Fibroblast of peridontal ligament (primary cell): ENCODE data around the gene CAPZB.

Experiments used
- DNase-seq: peaks from one replicate; pipeline ENCODE4 v3.0.0-alpha.2; 2010; ENCODE audit errors: extremely low read depth

The CAPZB gene

DNA sequence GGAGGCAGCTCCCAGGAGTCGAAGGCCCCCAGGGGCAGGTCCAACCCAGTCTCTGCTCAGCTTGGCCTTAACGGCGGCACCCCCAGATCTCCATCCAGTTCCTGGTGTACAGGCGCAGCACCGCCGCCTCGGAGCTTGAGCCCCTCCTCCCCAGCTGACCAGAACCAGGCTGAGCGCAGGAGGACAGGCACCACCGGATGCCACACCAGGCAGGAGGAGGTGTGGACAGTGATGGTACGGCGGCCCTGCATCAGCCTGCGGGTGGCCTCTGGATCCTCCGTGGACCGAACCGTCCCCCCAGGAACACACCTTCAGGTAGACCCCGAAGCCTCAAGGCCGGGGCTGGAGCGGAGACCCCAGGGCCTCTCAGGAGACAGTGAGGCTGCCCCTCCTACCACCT, 156.9 kb downstream of the CAPZB start:
- DNase-seq, result no peak

- no peak for DNase-seq
Measured at GRCh38 chr1:19327736-19328135, 157.6 kb downstream of the CAPZB start.

DNA sequence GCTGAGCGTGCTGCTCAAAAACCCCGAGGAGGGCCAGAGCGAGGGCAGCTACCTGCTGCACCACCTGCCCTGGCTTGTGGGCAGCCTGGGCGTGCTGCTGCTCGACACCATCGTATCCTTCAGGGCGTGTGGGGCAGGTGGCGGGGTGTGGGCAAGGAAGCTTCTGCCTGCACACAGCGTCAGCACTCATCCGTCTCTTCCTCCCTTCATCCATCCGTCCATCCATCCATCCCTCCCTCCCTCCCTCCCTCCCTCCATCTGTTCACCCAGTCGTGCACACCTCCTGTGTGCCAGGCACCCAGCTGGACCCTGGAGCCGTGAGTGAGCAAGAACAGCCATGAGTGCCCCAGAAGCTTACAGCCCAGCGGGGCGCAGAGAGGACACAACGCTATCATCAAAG, 158.0 kb downstream of the CAPZB start:
- DNase-seq, result no peak

DNA sequence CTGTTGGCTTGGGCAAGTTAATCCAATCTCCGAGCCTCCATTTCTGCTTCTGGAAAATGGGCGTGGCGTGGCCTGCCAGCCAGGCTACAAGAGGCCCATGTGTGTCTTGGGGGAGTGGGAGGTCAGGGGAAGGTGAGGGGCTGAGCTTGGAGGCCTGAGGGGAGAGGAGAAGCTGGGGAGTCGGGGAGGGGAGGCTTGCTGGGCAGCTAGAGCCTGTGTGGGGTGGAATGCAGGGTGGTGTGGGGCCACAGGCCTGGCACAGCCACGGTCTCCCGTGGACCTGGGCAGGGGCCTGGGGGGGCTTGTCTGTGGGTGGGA, 158.6 kb downstream of the CAPZB start:
- DNase-seq, result no peak

DNA sequence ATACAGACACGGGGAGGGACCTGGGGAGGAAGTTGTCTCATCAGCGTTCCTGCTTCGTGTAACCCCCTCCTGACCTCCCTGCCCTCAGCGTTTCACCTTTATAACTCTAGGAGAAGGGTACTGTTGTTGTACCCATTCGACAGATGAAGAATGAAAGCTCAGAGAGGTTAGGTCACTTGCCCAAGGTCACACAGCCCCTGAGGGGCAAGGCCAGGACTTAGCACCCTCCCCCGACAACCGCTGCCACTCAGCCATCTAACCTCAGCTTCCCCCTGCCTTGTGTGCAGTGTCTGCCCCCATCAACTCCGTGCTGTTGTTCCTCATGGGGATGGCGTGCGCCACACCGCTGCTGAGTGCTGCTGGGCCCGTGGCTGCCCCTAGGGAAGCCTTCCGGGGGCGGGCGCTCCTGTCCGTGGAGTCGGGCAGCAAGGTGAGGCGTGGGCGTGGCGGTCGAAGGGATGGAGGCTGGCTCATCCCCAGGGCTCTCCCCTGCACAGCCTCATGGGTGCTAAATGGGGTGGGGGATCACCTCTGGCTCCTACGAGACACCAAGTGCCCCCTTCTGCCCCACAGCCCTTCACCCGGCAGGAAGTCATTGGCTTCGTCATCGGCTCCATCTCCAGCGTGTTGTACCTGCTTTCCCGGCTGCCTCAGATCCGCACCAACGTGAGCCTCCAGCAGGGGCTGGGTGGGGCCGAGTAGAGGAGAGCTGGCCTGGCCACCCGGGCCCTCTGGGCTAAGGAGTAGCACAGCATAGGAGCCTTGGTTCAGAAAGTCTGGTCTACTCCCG, 159.2 kb downstream of the CAPZB start:
- DNase-seq, result no peak

GRCh38 chr1:19325368-19325957, 159.9 kb downstream of the CAPZB start:
- no peak for DNase-seq

DNA sequence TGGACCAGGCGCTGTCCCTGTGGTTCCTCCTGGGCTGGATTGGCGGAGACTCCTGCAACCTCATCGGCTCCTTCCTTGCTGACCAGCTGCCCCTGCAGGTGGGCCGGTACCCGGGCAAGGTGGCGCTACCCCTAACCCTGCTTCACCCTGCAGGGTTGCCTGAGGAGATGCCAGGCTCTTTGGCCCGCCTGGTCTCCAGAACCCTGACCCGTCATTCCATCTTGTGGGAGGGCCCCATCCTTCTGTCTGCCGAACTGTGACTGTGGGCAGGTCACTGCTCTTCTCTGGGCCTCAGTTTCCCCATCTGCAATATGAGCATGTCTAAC, 160.7 kb downstream of the CAPZB start:
- DNase-seq, result no peak

DNA sequence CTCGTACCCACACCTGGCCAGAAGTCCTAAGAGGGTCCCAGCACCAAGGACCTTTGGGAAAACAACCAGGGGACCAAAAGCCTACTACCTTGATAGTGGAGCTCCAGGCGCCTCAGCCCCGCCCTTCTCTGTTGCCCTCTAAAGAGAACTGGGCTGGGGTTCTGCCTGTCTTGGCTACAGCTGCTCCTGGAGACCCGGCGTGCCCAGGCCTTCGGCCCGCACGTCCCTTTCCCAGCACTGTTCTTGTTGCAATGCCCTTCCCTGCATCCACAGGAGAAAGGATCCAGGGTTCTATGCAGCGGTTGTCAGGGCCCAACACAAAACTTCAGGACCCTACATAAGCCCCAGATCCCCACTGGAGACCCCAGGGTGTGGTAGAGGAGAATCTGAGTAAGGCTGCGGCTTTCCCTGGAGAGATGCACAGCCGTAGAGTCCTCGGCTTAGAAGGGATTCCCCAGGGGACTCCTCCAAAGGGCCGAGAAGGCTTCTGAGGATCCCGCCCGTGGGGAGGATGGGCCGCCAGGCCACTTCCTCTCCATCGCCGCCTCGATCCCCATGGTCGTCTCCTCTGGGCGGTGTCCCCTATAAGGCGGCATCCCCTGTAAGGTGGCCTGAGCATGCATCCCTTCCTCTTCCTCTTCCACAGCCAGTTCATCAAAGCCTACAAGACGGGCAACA, 161.2 kb downstream of the CAPZB start:
- no peak for DNase-seq

DNA sequence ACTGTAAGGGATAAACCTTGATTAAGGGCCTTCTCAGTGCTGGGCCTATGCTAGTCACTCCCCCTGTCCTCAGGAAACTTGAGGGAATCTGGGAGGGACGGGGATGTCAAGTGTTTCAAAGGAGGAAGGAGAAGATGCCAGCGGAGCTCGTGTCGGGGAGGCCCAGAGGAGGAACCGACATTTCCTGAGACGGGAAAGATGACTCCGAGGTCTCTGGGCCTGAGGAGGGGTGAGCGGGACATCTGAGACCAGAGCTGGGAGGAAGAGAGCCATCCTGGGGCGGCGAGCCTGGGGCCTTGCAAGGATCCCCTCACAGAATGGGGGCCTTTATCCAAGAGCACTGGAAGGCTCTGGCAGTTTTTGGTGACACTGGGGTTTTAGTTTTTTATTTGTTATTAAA, 162.9 kb downstream of the CAPZB start:
- no peak for DNase-seq

- no peak for DNase-seq
Measured at GRCh38 chr1:19321071-19321470, 164.3 kb downstream of the CAPZB start.

GRCh38 chr1:19319196-19319595, 166.1 kb downstream of the CAPZB start:
- no peak for DNase-seq

GRCh38 chr1:19317126-19317910, 168.0 kb downstream of the CAPZB start:
- DNase-seq, result no peak

- DNase-seq, result no peak
Measured at GRCh38 chr1:19315378-19316198, 169.8 kb downstream of the CAPZB start.

DNA sequence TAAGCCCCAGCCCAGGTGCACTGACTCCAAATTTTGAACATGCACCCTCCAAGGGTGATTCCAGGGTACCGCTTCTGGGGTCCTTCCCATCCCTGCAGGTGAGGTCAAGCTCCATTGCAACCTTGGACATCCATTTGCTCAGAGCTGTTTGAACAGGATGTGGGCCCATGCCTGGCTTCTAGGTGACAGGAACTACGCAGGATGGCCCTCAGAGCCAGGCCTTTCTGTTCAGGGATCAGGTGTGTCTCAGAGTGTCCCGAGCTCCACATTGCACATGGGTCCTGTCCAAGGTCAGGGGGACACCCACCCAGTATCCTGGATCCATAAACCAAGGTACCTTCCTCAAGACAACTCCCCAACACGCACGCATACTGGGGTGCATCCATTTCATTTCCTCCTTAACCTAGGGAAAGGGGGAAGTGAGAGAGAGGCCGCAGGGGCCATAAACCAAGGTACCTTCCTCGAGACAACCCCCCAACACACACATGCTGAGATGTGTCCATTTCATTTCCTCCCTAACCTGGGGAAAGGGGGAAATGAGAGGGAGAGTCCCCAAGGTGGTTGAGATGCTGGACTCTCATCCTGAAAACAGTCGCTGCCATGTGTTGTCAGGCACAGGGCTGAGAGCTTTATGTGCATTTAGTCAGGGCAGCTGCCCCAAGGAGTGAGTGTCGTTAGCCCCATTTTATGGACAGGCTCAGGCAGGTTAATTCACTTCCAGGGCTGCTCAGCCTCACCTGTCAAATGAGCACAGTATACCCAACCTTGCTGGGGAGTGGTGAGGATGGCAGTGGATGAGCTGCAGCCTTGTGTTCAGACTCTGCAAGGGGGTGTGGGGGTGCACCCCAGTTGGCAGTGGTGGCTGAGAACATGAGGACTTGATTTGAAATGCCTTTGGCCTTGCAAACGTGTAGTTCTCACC, 171.1 kb downstream of the CAPZB start:
- no peak for DNase-seq

DNA sequence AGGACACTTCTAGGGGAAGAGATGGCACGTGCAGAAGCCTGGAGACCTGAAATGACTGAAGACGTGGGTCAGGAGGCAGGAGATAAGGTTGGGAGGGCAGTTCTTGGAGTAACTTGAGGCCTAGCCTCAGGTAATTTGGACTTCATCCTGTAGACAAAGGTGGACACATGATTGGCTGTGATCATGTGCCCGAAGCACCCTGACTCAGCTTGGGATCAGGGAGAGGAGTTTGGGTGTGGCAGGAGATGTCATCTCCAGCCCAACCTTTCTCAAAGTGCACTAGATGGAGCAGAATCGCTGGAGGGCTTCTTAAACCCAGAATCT, 171.7 kb downstream of the CAPZB start:
- no peak for DNase-seq

DNA sequence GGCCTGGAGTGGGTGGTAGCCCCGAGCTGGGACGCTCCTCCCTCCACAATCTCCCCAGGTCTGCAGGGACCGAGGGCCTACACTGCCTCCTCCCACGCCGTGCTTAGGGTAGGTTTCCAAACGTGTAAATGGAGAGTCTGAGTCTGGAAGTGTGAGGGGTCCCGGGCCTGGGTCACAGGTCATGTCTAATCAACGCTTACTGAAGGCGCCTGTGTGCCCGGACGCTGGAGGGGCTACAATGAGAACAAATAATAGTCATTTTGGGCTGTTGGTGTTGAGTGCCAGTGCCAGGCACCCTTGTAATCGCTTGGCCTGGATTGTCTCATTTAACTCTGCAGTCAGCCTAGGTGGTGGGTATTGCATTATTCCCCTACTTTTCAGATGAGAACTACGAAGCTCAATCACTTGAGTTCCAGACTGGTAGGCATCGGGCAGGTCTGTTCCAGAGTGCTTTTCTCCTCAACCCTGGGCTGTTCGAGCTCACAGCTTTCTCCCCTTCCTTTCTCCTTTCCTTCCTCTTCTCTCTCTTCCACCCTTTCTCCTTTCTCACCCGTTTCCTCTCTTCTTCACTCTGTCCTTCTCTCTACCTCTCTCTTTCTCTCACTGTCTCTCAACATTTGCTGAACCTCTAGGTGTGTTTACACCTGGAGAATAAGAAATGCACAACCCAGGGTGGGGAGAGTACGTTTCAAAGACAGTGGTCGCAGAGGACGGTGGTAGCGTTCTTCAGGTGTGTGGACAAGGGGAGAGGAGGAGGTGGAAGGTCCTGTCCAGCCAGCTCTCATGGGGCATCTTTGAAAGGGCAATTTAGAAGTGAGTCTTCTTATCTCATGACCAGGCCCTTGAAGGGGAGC, 172.3 kb downstream of the CAPZB start:
- DNase-seq, result peak; percentile 11

- DNase-seq, result peak; percentile 86
Measured at GRCh38 chr1:19311931-19312781, 173.2 kb downstream of the CAPZB start, which contains the start of the genes AKR7A2 and SLC66A1. Gene AKR7A2, minus strand, starts transcription at chr1:19312144. Its CDS starts 20 bp downstream, at chr1:19312124. Gene SLC66A1, plus strand, starts transcription at chr1:19312326. Its CDS starts 5,352 bp downstream, at chr1:19317678.

DNA sequence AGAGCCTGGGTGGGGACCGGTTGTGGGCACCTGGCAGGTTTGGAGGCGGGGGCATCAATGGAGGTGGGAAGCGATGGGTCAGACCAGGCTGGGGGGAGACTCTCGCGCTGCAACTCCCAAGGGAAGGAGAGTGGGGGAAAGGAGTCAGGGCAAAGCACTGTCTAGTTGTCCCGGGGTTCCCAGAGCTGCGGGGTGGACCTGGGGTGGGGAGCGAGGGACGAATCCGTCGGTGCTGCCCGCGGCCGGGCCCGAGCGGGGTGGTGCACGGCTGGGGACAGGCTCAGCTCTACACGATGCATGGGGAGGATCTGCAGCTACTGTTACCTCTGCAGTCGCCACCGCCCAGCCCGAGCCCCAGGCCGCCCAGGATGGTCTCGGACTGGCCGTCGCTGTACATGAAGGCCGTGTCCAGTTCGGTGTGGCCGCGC, 173.8 kb downstream of the CAPZB start:
- DNase-seq, result no peak
